Stimulated activated CD4-positive, alpha-beta T cell treated with anti-CD3 and anti-CD28 coated beads, Interleukin-4, amount 100 ng/mL, for 1 hour (primary cell): ENCODE measurements around the gene IRX2.

Experiments
- DNase-seq: peaks from one replicate; pipeline ENCODE4 v3.0.0-alpha.2; 2020

The IRX2 gene

DNA sequence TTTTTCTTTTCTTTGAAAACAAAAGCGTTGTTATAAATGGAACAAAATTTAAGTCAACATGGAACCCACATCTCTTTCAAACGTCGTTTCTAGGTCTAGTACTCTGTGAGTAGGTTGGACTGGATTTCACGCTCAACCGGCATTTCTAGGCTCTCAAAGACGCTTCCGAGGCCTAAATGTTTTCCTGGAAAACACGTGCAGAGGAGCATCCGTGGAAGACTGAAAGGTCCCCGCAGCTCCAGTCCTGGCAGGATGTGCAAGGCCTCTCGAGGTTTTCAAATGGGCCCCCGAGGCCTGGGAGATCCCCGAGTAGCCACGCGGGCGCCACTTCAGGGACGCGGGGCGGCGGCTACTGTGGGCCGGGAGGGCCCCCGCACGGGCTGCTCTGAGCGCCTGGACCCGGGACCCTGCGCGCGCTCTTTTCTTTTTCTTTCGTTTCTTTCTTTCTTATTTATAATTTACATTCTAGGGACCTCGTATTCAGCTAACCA lies 4.2 kb upstream of the IRX2 start:
- no peak for DNase-seq

GRCh38 chr5:2755076-2755680 lies 3.7 kb upstream of the IRX2 start:
- DNase-seq, result no peak

DNA sequence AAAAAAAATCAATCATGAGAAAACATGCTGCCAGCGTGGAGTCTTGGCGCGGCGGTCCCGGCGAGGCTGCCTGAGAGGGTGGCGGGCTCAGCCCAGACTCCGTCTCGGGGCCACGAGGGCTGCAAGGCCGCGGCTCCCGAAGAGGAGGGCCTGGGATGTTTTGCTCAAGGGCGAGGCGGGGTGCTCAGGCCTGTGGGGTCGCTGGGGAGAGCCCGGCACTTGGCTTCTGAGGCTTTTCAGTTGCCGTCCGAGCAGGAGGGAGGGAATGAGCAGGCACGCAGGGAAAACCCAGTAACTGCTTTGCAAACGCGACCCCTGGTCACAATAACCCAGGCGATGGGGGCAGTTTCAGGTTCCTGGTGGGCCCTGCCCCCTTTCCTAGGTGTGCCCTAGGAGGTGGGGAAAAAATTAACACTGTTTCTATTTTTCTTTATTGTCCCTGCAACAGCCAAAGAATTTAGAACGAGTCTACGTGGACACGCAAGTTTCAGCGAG lies 3.2 kb upstream of the IRX2 start:
- no peak for DNase-seq

- no peak for DNase-seq
These were observed 2.3 kb upstream of the IRX2 start for GRCh38 chr5:2753452-2754420.

GRCh38 chr5:2752821-2753439 lies 1.5 kb upstream of the IRX2 start:
- no peak for DNase-seq

DNA sequence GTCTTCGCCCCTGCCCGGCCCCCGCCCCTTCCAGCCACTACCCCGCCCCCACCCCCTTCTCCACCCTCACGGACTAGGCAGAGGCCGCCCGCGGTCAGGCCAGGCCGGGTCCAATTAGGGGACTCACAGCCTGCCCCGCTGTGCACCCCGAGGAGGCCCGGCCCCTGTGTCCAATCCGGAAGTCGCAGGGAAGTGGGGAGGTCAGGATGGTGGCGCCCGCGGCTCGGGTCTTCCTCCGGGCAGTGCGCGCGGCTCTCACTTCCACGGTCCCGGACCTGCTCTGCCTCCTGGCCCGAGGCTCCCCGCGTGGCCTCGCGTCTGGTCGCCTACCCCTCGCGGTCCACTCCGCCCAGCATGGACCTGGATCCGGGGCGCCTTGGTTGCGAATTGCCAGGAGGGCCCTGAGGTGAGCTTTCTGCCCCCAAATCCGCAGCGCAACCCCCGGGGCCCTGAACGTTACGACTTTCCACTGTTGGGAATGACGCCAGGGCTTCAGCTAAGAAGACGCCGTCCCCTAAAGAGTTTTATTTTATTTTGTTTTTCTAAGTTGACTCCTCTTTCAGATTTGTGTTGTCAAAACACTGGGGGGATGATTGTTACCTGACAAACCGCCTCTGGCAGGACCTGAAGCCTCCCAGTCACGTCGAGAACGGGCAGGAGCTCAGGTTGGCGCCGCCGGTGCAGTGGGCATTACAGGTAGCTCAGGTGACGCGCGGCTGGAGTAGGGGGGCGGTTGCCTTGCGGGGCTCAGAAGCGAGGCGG lies 763 bp upstream of the IRX2 start:
- DNase-seq, result no peak

GRCh38 chr5:2750758-2751464 lies 566 bp downstream of the IRX2 start:
- no peak for DNase-seq

GRCh38 chr5:2750026-2750757 lies 1.3 kb downstream of the IRX2 start:
- no peak for DNase-seq

GRCh38 chr5:2749514-2750025 lies 1.9 kb downstream of the IRX2 start:
- no peak for DNase-seq

DNA sequence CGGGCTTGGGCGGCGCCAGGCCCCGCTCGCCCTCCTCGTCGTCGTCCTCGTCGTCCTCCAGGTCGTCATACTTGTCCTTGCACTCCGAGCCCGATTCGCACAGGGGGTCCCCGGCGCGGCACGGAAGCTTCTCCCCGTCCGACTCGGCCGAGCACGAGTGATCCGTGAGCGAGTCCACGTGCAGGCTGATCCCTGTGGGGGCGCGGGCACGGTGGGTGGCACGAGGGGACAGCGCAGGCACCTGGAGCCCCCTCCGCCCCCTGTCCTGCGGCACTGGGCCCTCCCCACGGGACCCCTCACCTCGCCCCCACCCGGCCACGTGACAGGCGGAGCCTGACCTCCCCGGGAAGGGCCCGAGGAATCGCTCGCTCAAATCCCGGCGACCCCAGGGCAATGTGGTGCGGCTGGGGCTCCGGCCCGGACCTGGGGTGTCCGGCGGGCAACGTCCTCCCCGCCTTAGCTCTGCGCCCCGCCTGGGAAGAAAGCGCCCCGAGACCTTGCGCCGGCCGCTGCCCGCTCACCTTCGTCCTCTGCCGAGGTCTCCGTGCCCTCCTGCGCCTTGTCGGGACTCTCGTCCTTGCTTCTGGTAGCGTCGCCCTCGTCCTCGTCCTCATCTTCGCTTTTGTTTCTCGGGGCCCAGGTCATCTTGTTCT lies 2.5 kb downstream of the IRX2 start:
- no peak for DNase-seq

DNA sequence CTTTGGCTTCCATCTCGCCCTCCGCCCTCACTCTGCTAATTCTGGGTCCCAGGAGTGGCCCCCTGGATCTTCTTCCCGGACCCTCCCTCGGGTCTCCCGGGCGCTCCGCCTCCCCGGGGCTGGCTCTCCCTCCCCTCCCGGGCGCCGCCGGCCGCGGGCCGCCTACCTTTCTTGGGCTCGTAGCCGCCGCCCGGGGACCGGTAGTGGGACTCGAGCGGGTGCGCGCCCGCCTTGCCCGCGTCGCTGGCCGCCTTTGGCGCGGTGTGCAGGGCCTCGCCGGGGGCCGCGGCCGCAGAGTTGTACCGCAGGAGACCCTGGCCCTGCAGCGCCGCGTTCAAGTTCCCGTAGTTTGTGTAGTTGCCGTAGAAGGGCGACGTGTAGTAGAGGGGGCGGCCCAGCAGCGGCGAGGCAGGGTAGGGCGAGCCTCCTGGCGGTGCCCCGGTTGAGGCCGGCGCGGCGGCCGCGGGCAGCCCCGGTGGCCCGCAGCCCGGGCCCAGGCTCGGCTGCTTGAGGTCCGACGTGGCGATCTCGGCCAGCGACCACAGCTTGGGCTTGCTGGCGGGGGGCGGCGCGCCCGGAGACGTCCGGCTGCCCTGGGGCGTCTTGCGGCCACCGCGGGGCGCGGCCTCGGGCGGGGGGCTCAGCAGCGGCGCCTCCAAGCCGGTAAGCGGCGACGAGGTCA lies 3.2 kb downstream of the IRX2 start:
- DNase-seq, result no peak

DNA sequence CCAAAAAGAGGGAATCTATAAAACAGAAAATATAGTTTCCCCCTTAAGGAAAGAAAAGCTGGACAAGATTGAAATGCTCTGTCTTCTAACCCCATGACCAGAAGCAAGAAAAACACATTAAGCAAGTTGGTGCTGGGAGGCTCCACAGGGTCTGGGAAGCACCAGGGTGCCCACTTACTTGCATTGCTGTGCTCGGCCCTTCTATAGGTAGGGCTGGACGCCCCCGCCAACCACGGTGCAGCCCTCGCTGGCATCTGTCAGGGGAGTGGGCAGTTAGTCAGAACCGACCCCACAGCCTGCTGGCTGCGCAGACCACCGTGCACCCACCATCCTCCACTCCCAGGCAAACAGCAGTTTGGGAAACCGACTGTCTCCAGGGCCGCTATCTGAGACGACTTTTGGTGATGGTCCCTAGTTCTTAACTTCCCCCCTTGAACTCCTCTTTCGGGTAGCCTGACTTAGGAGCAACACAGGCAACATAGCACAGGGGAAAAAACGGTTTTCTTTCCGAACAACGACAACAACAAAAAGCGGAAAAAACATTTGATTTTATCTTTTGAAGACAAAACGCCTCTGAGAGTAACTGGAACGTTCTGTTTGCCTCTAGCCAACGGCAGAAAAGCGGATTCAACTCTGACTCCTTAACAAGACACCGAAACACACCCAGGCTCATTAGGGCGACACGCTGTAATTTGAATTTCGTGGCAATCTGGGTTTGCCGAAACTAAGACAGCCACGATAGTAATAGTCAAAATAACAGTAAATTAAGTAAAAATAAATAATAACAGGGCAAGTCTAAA lies 3.9 kb downstream of the IRX2 start:
- DNase-seq, result no peak

GRCh38 chr5:2746561-2747032 lies 4.9 kb downstream of the IRX2 start:
- no peak for DNase-seq

GRCh38 chr5:2744485-2744884 lies 7.0 kb downstream of the IRX2 start:
- no peak for DNase-seq

GRCh38 chr5:2742921-2743679 lies 8.4 kb downstream of the IRX2 start:
- DNase-seq, result no peak

DNA sequence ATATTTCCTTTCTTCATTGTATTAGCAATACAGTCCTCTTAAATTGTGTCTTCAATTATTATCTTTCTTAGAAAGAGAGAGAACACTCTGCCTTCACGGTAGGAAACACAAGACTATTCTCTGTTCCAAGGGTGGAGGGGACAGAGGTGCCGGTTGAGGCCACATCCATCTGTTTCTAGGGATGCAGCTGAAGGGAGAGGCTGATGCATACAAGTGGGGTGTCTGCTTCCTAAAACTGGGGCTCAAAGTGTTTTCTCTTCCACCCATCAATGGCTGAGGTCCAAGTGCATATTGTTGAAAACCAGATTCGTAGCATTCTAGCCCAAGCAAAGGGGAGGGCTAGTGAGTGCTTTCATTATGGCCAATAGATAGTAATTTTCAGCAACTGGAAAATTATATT lies 9.5 kb downstream of the IRX2 start:
- DNase-seq, result no peak

- DNase-seq, result no peak
These were observed 10.5 kb downstream of the IRX2 start for GRCh38 chr5:2740876-2741555.
